MG63 (cell line): Measurements from ENCODE around the gene TMEM184C. TPM values are rescaled to one million over a fixed set of nuclear protein-coding genes. Genes with fewer than 3 reads are reported as not detected.

Experiments
- DNase-seq: peaks from one replicate; pipeline ENCODE4 v3.0.0-alpha.2; 2020
- H3K27me3 ChIP-seq: fragments of 250-450 bp; sonication (Bioruptor Pico); 2 replicates; pipeline ENCODE4 v1.5.1; 2020; ENCODE audit warnings: mild to moderate bottlenecking, moderate library complexity
- H3K36me3 ChIP-seq: fragments of 250-450 bp; sonication (Bioruptor Pico); 2 replicates; pipeline ENCODE4 v1.5.1; 2020; ENCODE audit warnings: mild to moderate bottlenecking, moderate library complexity
- H3K4me3 ChIP-seq: fragments of 250-450 bp; sonication (Bioruptor Pico); 2 replicates; pipeline ENCODE4 v1.5.1; 2020; ENCODE audit warnings: mild to moderate bottlenecking, moderate library complexity
- H3K9me3 ChIP-seq: fragments of 250-450 bp; sonication (Bioruptor Pico); 2 replicates; pipeline ENCODE4 v1.5.1; 2020; ENCODE audit warnings: mild to moderate bottlenecking, moderate library complexity
- total RNA-seq: library from RNA; depleted of rRNA; stranded (reverse); fragments of >200 nt; shearing (Covaris generic); gene quantifications from 2 replicates; pipeline ENCODE4 v1.2.3, GENCODE V29; 2014; ENCODE audit warnings: low replicate concordance; rRNA removed

Gene TMEM184C
- total RNA-seq, 1 experiment from 2014 or later, result 12.6 TPM

DNA sequence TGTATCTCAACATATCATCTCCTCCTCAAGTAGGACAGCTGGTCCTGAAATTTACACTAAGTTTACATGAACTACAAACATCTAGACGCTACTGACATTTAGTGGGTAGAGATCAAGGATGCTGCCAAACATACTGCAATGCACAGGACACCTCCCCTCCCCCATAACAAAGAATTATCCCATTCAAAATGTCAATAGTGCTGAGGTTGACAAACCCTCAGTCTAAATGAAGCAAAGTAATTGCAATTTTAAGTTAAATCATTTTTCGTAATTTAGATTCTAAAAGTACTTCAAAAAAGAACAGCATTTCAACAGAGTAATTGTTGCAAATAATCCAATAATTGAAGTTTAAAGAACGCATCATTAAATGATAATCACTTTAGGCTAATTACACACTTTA, 65.6 kb downstream of the TMEM184C start:
- H3K27me3 ChIP-seq, result no peaks in the 10 kb centered on the region
- peaks cover 5% of the 10 kb centered on the region; the same call in 1 of the 2 replicates for H3K36me3 ChIP-seq
- no peak for DNase-seq
- H3K9me3 ChIP-seq, result no peaks in the 10 kb centered on the region
- H3K4me3 ChIP-seq, result peak overlapping the region; percentile 74

DNA sequence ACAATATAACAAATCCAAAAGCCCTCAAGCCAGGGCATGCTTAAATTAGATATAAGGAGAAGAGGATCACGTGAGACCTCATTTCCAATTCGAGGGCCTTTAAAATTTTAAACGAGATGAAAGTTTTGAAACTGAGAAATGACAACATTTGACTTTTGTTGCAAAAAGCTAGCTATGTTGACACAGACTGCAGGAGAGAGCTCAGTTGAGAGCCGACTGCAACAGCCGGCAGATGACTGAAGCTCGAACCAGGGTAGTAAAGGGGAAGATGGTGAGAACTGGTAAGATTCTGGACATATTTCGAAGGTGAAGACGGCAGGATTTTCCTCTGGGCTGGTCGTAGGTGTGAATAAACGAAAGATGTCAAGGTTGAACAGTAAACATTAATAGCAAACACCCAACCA, 66.0 kb downstream of the TMEM184C start:
- peaks cover 5% of the 10 kb centered on the region; the same call in 1 of the 2 replicates for H3K36me3 ChIP-seq
- H3K4me3 ChIP-seq, result peak overlapping the region; percentile 74
- DNase-seq, result no peak
- H3K9me3 ChIP-seq, result no peaks in the 10 kb centered on the region
- no peaks in the 10 kb centered on the region for H3K27me3 ChIP-seq

DNA sequence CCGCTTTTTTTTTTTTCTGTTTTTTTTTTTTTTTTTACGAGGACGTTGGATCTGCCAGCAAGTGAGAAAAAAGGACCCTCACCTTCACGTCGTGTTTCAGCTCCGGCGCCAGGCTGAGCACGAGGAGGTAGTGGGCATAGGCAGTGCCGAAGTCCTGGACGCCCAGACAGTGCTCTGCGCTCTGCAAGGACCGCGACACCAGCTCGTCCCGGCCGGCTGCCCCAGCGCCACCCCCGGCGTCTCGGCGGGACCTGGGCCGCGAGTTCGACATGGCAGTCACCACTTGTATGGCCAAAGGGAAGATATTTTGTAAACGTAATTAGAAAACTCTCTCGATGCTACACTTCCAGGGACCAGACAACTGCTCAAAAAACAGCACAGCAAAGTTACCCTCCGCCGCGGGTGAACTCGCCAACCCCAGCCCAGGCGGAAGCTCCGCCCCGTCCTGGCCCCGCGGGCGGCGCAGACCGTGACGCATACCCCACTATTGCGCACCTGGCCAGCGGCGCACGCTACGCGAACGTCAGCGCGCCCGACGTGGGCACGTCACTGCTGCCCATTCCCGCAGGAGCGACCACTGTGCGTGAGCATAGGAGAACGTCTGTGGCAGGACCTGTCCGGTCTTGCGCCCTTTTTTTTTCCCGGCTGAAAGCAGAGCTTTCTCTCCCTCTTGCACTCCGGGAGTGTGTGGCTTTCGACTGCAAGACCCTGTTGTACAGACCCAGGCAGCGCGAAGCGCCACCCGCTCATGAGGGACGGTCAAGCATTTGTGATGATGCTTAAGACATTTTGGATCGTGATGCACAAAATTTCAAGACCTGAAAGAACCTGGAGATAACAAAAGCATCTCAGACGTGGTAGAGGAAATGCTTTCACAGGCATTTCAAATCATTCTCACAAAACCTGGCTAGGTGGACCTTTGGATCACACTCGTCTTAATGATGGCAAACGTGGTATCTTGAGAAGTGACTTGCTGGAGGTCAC, 66.8 kb downstream of the TMEM184C start, which contains the start of gene PRMT9:
Gene PRMT9 (minus strand): TSS at position 447 of the 984 bp plus-strand sequence. CDS start 176 bp downstream, at position 271.
- Histone ChIP-seq H3K27me3 (no peaks in the 10 kb centered on the region), H3K36me3 (peaks cover under 1% of the 10 kb centered on the region; the same call in 1 of the 2 replicates), H3K9me3 (no peaks in the 10 kb centered on the region), H3K4me3 (peak within 1 kb of the TSS; percentile 74)
- peak; percentile 84 for DNase-seq

DNA sequence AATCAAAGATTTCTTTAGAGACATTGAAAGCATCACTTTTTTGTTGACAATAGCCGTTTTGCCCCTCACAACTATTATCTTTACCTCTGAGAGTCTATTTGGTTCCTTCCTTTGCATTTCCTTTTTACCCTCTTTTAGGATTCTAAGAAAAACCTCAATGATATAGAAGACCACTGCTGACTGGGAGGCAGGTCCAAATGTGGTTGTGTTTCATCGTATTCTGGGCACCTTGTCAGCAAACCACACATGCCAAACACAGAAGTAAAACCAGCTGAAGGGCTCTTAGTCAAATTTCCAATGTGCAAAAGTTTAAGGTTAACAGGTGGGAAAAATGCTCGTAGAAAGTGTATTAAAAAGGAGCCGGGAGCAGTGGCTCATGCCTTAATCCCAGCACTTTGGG, 71.9 kb downstream of the TMEM184C start:
- Histone ChIP-seq H3K36me3 (no peaks in the 10 kb centered on the region), H3K9me3 (no peaks in the 10 kb centered on the region), H3K4me3 (no peak overlapping the region), H3K27me3 (no peaks in the 10 kb centered on the region)
- no peak for DNase-seq

DNA sequence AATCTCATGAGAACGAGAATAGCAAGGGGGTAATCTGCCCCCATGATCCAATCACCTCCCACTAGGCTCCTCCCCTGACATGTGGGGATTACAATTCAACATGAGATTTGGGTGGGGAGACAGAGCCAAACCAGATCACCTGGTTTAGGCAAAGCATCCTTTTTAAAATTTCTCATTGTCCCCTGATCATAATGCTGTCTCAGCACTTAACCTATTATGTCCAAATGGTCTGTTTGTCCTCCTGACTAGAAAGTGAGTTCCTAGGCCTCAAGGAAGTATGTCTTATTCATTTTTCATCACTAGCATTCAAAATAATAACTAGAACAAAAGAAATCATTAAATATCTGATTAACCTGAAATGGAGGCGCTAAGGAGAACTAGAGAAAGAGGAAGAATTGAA, 74.6 kb downstream of the TMEM184C start:
- no peak for DNase-seq
- no peaks in the 10 kb centered on the region for H3K27me3 ChIP-seq
- H3K36me3 ChIP-seq, result no peaks in the 10 kb centered on the region
- no peak overlapping the region for H3K4me3 ChIP-seq
- H3K9me3 ChIP-seq, result no peaks in the 10 kb centered on the region

DNA sequence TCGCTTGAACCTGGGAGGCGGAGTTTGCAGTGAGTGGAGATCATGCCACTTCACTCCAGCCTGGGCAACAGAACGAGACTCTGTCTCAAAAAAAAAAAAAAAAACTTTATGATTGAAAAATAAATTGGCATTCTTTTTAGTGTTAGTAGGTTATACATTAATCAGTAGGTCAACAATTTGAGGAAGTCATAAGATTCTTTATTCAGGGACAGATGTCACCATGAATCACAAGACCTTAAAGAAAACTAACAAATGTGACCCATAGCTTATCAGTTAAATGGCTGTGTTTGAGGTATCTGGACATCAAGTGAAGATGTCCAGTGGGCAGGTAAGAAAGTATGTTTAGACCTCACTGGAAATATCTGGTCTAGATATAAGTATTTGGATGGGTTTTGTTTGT, 76.0 kb downstream of the TMEM184C start:
- H3K4me3 ChIP-seq, result no peak overlapping the region
- DNase-seq, result no peak
- H3K9me3 ChIP-seq, result no peaks in the 10 kb centered on the region
- no peaks in the 10 kb centered on the region for H3K27me3 ChIP-seq
- no peaks in the 10 kb centered on the region for H3K36me3 ChIP-seq

DNA sequence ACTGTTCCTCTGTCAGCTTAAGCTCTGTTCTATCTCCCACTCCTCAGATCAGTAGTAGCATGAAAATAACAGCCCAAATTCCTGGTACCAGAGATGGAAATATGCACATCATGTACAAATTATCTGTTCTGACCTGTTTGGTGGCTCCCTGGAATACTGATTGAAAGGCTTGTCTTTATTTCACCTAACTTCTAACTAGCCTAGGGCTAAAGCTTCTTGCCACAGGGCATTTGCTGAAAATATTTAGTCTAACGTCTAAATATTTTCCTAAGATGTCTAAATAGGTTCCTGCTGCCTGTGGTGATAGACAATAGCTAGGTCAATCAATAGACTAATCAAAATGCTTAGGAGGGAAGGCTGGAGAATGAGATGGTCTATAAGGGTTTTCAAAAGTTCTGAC, 79.7 kb downstream of the TMEM184C start:
- Histone ChIP-seq H3K36me3 (no peaks in the 10 kb centered on the region), H3K27me3 (no peaks in the 10 kb centered on the region), H3K4me3 (no peak overlapping the region), H3K9me3 (no peaks in the 10 kb centered on the region)
- DNase-seq, result no peak

DNA sequence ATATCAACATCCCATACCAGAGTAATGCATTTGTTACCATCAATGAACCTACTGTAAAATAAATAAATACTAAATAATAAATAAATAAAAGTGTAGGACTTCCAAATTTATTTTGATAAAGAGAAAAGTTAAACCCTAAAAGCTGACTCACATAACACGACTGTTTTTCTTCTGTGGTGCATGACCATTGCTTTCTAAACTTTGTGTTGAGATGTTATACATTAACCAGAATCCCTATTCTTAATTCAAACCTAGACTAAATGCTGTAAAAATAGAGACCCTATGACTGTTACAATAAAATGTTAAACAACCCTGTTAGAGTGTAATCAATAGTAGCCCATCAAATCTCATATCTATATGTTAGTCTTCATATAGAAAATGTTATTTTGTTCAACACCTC, 87.6 kb downstream of the TMEM184C start:
- Histone ChIP-seq H3K36me3 (no peaks in the 10 kb centered on the region), H3K4me3 (no peak overlapping the region), H3K27me3 (no peaks in the 10 kb centered on the region), H3K9me3 (no peaks in the 10 kb centered on the region)
- DNase-seq, result no peak

DNA sequence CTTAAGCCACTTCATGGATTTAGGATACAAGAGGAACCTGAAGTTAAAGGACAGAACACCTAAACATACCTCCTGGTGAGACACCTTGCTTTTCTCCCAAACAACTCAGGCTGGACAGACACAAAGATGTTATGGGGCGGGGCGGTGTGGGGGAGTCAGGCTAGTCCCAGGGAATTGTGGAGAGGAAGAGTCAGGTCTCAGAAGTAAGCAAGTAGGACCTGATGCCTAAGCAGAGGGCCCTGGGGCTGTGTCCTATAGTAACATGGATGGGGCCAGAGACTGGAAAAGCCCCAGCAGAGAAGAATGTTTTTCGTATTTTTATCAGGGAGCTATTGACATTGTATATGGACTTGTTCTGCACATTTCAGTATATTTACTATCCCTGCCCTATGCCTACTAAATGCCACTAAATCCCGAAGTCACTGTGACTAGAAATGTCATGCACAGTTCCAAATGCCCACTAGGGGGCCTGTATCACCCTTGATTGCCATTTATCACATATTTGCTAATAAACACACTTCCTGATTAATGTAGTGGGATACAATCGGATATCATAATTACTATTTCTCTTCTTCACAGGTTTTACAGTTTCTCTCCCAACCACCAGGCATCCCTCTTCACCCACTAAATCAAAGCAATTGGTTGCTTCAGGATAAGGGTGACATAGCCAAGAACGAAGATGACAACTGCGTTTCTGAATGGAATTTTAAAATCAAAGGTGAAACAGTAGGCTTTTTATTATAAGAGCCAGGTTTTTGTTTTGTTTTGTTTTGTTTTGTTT, 90.9 kb downstream of the TMEM184C start:
- Histone ChIP-seq H3K27me3 (no peaks in the 10 kb centered on the region), H3K9me3 (no peaks in the 10 kb centered on the region), H3K4me3 (no peak overlapping the region), H3K36me3 (no peaks in the 10 kb centered on the region)
- no peak for DNase-seq

DNA sequence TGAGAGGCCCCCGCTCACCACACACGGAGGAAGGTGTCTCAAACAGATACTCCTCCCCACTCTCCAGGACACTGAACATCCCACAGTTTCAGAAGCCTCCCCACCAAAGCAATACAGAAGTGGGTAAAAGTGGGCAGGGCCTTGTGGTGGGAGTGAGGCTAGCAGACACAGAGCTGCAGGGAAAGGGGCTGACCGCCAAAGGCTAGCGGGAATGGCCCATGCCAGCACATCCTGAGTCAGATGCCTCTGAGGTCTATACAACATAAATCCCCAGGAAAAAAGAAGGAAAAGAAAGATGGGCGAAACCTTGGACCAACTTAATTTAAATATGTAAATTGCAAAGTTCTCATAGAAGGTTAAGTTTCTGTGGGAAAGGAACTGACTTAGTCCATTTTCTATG, 92.8 kb downstream of the TMEM184C start:
- peak overlapping the region; percentile 11; the same call in 1 of the 2 replicates for H3K4me3 ChIP-seq
- DNase-seq, result peak; percentile 93
- no peaks in the 10 kb centered on the region for H3K36me3 ChIP-seq
- no peaks in the 10 kb centered on the region for H3K27me3 ChIP-seq
- no peaks in the 10 kb centered on the region for H3K9me3 ChIP-seq

DNA sequence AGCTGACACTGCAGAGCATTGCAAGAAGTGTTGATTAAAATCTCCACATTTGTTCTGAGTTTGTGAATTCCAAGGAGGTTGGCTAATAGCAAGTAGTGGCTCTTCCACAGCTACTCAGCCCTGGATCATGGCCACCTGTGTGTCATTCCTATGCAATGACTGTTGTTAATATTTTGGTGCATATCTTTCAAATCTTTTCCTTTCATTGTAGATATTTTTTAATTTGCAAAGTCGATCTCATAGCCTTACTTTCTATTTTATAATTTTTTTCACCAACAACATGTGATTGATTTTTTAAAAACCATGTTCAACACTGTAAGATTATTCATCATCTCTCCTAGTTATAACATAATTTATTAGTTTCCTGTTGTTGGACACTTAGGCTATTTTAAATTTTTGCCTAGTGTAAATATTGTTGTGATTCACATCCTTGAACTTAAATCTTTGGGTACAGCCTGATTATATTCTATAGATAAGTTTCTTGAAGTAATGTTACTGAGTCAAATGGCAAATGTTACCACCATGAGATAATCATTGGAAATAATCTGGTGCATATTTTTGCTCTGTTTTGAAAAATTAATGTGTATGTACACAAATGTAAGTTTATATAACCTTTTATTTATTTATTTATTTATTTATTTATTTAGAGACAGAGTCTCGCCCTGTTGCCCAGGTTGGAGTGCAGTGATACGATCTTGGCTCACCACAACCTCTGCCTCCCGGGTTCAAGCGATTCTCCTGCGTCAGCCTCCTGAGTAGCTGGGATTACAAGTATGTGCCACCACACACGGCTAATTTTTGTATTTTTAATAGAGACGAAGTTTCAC, 97.6 kb downstream of the TMEM184C start:
- no peaks in the 10 kb centered on the region for H3K36me3 ChIP-seq
- no peaks in the 10 kb centered on the region for H3K27me3 ChIP-seq
- H3K9me3 ChIP-seq, result no peaks in the 10 kb centered on the region
- DNase-seq, result peak; percentile 84
- H3K4me3 ChIP-seq, result peak overlapping the region; percentile 10; the same call in 1 of the 2 replicates

DNA sequence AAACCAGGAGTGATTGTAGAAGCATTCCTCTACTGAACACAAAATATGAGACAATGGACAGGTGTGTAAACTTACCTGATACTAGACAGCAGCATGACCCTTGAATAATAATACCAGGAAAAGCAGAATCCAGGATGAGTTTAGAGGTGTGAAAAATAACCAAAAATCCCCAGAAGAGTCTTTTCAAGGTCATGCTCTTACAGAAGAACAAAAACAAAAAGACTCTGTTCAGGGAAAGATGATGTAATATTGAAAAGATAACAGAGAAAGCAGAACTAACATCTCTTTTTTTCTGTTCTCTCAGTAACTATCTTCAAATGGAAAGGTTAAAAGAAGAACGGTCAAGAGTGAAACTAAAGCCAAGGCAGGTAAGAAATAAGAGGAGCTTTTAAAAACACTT, 100.7 kb downstream of the TMEM184C start:
- Histone ChIP-seq H3K27me3 (no peaks in the 10 kb centered on the region), H3K9me3 (no peaks in the 10 kb centered on the region), H3K36me3 (no peaks in the 10 kb centered on the region), H3K4me3 (no peak overlapping the region)
- no peak for DNase-seq

Other genes with a start within 250 kb of the TMEM184C start
- 0.16 TPM in 1 of 2 replicates, not detected in the other for gene EDNRA, start 136.3 kb upstream of the TMEM184C start, total RNA-seq
- 3.1 and 3.9 TPM in 2 replicates for gene PRMT9, start 66.8 kb downstream of the TMEM184C start, total RNA-seq
- 7.7 and 15.2 TPM in 2 replicates for gene ARHGAP10, start 114.7 kb downstream of the TMEM184C start, total RNA-seq